ENCODE measurements around the gene PPP1R12C.
A peak's percentile ranks its signal among the peaks of the same experiment; 100 is the strongest.
"Not testable (repeated sequence)": the region's sequence is repeated elsewhere in the genome, so short reads cannot be mapped to it uniquely, and the experiment has no call there.

The PPP1R12C gene

DNA sequence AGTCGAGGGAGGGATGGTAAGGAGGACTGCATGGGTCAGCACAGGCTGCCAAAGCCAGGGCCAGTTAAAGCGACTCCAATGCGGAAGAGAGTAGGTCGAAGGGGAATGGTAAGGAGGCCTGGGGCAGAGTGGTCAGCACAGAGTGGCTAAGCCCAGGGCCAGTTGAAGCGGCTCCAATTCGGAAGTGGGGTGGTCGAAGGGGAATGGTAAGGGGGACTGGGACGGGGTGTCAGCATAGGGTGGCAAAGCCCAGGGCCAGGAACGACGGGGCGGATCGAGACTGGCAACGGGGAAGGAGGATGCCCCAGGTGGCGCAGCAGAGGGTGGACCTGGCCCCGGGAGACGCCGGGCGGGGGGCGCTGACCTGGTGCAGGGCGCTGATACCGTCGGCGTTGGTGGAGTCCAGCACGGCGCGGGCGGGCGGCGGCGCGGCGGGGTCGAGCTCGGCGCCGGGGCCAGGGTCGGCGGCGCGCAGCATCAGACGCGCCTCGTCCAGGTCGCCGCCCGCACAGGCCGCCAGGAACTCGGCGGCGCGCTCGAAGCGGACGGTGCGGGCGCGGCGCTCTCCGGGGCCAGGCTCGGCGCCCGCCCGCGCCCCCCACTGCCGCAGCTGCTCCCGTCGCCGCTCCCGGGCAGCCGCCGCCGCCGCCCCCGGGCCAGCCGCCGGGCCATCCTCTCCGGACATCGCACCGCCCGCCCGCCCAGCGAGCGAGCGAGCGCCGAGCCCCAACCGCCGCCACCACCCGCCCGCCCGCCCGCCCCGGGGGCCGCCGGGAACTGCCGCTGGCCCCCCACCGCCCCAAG is at the start of gene PPP1R12C:
TSS of gene PPP1R12C (minus strand) at position 779 of the 804 bp plus-strand sequence. CDS start at position 685, 94 bp downstream.
- no peak for DNase-seq

DNA sequence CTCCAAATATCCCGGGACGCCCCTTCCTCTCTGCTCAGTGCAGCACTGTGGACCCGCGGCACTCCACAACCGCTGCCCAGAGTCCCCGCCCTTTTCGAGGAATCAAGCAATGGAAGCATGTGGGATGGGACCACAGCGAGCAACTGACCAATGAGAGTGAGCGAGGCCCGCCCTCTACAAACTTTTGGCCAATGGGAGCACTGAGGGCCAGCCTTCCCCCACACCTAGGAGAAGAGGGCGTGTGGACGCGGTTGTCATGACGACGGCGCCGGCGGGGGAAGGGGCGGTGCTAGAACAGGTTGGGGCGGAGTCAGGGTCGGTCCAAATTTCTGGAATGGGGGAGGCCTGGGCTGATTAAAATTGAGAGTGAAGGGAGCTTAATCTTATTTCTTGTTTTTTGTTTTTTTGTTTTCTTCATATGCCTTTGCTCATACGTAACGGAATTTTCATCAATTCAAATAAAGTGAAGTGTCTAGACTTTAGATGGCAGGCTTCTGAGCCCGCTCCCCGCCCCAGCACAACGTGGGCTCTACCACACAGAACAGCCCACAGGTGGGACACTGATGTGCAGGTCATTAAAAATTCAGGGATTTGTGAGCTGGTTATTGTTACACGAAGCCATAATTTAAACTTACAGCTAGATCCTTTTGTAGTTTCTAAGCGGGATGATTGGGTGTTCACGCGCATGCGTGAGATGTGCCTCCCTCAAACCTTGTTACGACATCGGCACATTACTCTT is 49.3 kb upstream of the PPP1R12C start, which contains the start of gene DNAAF3:
TSS of gene DNAAF3 (minus strand) at position 84 of the 739 bp plus-strand sequence. CDS start 200 bp downstream, outside the sequence.
- DNase-seq: peak; percentile 81

DNA sequence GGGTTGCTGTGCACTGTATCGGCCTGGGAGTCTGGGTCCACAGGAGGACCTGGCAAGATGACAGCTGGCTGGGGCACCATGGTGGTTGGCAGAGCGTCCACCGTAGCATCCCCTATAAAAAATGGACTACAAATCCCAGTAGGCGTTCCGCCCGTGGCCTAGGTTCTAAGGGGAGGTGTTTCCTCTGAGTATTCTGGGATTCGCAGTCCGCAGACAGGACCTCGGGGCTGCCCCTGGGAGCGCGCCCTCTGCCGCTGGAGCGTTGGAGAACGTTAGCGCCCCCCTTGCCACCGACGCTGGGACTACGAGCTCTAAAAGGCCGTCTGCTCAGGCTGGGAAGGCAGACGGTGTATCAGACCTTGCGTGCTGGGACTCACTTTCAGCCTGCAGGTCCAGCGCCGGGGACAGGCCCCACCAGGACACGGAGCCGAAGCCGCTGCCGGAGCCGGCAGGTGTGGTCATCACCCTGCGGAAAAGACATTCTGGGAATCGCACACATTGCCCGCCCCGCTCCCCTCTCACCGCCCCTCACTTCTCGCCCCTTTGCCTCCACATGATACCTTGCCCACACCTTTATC is 48.6 kb upstream of the PPP1R12C start:
- peak; percentile 71 for DNase-seq

DNA sequence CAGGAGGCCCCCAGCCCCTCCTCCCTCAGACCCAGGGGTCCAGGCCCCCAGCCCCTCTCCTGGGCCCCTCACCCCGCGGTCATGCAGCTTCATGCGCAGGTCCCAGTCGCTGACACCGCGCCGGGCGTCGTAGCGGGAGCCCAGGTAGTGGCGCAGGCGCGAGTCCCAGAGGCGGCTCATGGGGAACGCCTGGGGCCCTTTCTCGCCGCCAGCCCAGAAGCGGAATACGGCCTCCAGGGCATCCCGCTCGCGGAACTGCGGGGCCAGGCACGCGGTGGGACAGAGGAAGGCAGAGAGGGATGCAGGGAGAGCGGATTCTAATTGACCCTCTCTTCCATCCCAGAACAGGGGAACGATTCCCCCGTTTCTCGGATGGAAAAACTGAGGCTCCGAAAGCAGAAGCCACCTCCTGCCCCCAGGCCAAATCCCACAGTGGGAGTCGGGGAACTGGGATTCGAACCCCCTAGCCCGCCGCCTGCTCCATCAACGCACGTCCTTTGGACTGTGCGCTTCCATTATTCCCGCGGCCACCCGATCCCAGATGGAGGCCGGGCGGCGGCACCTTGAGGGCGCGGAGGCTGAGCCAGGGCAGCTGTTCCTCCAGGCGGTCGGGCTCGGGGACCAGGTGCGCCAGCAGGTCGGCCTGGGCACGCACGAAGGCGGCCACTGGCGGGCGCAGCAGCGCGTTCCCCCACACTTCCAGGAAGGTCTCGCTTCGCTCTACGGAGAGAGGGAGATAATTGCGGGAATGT is 44.3 kb upstream of the PPP1R12C start:
- DNase-seq: no peak

DNA sequence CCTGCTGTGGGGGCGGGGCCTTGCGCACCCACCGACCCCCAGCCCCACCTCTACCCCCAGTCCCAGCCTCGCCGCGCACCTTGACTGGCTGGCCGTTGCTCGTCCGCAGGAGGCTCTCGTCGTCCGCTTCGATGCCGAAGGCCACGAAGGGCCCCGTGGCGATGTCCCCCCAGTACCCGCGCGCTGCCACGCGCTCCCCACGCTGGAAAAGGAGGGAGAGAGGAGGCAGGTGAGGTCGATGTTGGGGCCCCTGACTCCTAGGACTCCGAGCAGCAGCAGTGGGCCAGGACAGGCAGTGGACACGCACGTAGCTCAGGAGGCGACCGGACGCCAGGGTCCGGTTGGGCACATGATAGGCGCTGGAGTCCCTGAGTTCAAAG is 43.5 kb upstream of the PPP1R12C start:
- no peak for DNase-seq

DNA sequence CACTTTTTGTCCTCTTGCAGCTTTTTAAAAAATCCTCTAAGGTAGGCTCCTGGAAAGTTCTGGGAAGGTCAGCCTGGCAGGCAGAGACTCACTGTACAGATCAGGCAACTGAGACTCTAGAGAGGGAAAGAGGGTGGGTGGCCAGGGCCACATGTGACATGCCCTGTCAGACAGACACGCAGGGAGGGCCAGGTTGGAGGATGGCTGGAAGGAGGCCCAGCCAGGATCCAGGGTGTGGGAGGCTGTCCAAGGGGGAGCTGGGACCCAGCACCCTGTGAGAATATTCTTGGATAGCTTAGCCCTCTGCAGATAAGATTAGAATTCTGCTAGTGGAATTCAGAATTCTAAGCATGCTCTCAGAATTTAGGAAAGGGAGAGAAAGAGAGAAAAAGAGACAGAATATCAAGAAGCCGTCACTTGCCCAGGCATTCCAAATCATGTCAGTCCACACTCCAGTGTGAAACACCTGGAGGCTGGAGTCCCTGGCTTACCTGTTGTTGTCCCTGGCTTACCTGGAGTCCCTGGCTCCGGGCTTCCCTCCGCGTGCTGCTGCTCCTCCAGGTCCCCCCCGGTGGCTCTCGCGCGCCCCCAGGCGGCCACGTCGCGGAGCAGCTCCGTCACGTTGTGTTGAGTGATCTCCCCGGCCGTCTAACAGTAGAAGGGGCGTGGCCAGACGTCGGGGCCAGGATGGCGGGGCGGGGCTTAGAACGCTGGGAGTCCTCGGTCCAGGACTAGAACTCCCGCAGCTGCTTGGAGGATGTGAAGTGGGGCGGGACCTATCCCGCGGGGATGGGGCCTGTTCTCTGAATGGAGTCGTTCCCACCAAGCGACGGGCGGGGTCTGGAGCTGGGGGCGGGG is 42.9 kb upstream of the PPP1R12C start:
- peak; percentile 92 for DNase-seq

DNA sequence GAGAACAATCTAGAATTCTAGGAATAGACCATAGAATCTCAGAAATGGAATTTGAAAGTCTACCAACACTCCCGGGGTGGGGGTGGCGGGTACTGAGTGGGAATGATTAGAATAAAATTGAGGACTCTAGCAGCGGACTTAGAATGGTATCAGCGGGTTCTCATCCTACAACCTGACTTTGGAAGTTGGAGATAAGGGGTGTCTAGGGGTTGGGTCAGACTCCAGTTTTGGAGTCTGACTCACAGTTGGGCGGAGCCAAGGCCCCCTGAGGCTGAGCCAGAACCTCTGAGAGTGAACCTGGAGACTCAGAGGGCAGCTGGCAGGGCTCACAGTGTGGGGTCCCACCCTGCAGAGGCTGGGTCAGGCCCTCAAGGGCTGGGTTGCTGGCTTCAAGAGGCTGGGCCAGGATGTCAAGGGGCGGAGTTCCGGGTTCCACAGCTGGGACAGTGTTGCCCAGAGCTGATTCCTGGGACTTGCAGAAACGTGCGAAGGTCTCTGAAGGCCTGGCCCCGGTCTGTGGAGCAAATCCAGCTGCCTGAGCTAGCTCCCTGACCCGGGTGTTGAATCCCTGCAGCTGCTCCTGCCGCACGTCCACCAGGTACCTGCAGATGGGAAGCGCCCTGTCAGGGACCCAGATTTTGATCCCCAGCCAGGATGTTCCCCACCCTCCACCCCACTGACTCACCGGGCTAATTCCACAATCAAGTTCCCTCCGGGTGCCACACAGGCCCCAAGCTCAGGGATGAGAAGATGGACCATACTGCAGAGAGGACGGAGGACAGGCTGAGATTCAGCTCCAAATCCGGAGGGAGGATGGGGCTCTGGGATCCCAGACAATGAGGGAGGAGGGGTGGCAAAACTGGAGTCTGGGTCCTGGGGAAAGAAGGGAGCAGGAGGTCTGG is 41.7 kb upstream of the PPP1R12C start:
- DNase-seq: no peak

DNA sequence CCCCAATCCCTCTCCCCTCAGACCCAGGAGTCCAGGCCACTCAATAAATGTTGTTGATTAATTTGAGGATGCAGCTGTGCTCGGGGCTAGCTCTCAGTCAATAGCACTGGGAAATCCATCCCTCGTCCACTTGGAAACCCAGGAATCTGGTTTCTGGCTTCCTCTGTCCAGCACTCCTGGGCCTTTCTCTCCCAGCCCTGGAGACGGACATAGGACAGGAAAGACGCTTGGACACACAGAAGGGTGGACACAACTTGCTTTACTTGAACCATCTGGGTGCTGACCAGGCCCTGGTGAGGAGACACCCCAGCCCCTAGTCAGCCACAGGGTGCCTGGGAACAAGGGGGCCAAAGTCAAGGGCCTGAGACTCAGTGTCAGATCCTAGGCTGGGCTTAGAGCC is 41.0 kb upstream of the PPP1R12C start:
- DNase-seq: no peak

DNA sequence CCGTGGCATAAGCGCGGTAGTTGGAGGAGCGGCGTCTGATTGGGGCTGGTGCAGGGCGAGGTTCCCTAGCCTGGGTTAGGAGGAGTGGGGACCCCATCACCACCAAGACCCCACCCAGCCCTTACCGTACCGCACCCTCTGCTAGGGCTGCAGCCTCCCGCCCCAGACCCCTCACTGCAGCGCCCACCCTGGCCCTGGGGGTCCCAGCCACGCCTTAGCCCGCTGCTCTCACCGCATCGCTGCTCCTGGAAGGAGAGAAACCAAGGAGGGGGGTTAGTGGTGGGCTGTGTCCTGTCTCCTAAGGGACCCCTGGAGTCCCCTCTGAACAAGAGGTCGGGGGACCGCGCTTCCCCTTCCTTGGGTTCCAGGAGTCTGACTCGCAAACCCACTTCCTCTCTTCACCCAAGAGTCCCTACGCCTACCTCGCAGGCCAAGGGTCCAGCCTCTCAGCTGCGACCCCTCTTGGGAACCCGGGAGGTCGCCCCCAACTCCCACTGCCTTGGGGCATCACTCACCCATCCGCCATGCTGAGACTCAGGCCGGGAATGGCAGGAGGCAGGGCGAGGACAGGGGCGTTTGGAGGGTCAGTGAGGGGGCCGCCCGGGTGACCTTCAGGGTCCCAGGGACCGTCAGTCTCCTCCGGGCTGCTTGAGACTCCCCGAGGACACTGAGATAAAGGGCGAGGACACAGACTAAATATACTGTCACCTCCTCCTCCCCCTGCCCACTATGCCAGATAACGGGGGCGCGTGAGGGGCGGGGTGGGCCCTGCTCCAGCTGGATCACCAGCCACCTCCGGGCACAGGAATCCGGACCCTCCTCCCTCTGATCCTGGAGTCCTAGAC is 39.8 kb upstream of the PPP1R12C start, which contains the start of gene TNNI3:
TSS of gene TNNI3 (minus strand) at position 669 of the 845 bp plus-strand sequence. CDS start at position 526, 143 bp downstream.
- DNase-seq: no peak

DNA sequence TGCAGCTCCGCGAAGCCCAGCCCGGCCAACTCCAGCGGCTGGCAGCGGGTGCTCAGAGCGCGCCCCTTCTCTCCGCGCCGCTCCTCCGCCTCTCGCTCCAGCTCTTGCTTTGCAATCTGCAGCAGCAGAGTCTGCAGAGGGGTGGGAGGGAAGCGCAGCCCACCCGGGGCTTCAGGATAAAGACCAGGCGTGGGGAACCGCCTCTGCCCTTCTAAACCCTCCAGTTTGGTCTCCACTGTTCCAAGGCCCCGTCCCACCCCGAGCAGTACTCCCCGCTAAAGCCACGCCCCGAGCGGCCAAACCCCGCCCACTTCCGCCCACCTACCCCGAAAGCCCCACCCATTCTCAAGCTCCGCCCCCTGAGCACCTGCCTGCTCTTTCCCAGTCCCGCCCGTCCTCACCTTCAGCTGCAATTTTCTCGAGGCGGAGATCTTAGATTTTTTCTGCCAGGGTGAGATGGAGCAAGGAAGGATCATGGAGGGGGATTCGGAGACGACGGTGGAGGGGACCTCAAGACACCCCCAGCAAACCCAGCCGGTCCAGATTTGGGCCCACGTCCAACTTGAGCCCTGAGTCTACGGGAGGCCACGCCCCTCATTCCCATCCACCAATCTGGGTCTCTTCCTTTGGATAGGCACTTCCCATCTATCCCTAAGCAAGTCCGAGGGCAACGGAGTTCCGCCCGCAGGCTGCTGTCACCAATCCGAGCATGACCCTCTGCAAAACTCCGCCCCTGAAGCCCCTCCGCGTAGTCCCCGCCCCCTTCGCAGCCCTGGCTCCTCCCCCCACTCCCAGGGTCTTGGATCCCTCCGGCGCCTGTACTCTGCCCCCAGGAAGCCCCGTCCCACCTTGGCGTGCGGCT is 39.0 kb upstream of the PPP1R12C start:
- peak; percentile 69 for DNase-seq

DNA sequence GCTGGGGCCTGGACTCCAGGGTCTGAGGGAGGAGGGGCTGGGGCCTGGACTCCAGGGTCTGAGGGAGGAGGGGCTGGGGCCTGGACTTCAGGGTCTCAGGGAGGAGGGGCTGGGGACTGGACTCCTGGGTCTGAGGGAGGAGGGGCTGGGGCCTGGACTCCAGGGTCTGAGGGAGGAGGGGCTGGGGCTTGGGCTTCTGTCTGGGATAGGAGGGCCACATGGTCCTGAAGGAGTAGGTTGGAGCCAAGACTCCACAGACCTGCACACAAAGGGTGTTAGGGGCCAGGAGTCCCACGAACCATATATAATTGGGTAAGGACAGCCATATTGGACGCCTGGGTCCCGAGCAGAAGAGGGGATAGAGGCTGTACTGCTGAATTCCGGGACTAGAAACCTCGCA is 38.3 kb upstream of the PPP1R12C start:
- not testable (repeated sequence) for DNase-seq

DNA sequence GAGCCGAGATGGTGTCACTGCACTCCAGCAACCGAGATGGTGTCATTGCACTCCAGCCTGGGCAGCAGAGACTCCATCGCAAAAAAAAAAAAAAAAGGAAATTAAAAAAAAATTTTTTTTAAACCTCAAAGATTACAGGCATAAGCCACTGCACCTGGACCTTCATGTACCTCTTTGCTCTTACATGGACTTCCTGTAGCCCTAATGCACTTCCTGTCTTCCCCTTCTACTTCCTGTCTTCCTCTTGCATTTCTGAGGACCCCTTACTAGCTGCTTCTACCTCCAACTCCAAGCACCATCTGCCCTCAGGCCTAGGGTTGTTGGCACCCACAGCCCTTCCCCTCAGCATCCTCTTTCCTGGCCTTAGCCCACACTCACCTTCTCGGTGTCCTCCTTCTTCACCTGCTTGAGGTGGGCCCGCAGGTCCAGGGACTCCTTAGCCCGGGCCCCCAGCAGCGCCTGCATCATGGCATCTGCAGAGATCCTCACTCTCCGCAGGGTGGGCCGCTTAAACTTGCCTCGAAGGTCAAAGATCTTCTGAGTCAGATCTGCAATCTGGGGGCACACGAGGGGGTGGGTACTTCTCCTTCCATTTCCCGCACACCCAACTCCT is 36.3 kb upstream of the PPP1R12C start:
- no peak for DNase-seq

DNA sequence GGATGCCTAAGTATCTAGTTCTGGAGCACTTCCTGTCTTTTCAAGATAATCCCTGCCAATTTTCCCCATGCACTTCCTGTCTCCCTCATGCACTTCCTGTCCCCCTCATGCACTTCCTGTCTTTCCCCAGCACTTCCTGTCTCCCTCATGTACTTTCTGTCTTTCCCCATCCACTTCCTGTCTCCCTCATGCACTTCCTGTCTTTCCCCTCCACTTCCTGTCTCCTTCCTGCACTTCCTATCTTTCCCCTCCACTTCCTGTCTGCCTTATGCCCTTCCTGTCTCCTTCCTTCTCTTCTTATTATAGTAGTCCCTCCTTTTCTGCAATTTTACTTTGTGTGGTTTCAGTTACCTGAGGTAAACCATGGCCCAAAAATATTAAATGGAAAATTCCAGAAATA is 34.6 kb upstream of the PPP1R12C start:
- no peak for DNase-seq

DNA sequence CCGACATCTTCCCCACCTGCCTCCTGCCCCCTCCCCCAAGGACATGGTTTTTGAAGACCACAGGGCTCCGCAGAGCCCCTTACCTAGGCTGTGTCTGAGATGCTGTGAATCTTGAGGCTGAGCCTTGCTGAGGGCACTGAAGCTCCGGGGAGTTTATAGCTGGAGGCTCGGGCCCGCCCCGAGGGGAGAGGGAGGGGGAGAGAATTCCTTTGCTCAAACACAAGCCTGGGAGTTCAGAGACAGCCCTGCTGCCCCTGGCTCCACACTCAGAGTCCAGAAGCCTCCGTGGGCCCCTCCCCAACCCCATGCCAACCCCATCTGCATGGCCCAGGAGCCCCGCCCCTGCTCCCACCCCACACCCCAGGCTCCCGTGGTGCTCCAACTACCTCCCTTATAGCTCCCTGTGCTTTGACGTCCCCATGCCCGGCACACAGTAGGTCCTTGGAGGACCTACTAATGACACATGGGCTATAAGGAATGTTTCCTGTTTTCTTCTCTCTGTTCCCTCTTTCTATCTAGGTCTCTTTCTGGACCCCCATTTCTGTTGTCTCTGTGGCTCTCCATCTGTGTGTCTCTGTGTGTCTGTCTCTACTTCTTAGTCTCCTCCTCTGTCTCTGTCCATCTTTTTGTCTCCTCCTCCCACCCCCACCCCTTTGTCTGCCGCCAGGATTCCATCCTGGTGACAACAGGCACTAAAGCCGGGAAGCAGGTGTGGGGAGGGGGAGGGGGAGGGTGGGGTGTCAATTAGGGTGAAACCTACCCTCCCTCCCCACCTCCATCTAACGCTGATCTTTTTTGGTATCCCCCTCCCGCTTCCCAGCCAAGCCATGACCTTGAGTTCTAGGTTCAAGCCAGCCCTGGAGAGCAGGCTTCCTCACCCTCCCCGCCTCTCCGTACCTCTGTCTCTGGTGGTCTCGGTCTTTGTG is 31.9 kb upstream of the PPP1R12C start, which contains the start of gene TNNT1:
TSS of gene TNNT1 (minus strand) at position 129 of the 926 bp plus-strand sequence. CDS start 2,049 bp downstream, outside the sequence.
- DNase-seq: no peak

DNA sequence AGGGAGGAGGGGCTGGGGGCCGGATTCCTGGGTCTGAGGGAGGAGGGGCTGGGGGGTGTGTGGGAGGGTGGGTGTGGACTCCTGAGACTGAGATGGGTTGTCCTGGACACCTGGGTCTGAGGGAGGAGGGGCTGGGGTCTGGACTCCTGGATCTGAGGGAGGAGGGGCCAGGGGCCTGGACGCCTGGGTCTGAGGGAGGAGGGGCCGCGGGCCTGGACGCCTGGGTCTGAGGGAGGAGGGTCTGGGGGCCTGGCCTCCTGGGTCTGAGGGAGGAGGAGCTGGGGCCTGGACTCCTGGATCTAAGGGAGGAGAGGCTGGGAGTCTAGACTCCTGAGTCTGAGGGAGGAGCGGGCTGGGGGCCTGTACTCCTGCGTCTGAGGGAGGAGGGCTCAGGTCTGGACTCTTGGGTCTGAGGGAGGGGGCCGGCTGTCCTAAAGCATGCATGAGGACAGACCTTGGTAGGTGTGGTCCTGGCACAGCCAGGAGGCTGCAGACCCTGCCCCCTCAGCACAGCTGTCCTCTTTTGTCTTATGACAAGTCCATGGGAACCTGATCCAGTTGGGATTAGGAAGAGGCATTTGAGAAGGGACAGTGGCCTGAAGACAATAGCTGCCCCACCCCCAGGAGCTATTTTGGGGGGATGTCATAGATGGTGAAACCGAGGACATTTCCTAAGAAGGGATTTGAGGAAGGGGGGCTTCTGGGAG is 30.3 kb upstream of the PPP1R12C start:
- DNase-seq: no peak

DNA sequence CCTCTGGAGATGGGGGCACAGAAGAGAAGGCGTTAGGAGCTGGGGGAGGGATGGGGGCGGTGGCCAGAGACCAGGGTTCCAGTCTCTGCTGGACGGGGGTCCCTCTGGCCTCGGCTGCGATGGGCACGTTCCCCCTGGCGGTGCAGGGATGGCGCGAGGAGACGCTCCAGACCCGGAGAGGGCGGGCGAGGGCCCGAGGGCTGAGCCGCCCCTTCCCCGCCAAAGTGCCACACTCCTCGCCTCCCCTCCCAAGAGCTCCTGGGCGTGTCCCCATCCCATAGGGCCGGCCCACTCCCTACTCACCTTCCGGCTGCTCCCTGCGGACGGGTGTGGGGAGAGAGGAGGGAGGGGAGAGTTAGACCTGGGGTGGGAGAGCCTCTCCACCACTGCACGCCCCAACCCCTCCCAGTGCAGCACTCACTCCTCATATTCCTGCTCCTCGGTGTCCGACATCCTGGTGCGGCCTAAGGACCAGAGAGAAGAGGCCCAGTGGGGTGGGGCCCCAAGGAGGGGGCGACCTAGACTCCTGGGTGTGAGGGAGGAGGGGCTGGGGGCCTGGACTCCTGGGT is 29.4 kb upstream of the PPP1R12C start:
- DNase-seq: no peak

Data from activated CD8-positive, alpha-beta memory T cell treated with anti-CD3 and anti-CD28 coated beads for 24 hours (primary cell).